PC-9 (cell line): ENCODE measurements around the gene CAPN5. TPM values are rescaled to one million over a fixed set of nuclear protein-coding genes. Genes with fewer than 3 reads are reported as not detected.

Experiments used
- BruUV-seq: library from RNA; stranded (reverse); fragments of 400-500 nt; replicated peaks from 2 replicates; lab custom pipeline; 2021; lab: Mats Ljungman, UMichigan
- CTCF ChIA-PET: fragments of 300-600 bp; sonication (Branson Sonifier 250); formaldehyde crosslinking; loops from one replicate; lab custom pipeline; 2022; ENCODE audit warnings: antibody characterized with exemption; lab: Charles Lee
- POLR2A ChIA-PET: fragments of 300-600 bp; sonication (Branson Sonifier 250); formaldehyde crosslinking; loops from one replicate; lab custom pipeline; 2022; ENCODE audit warnings: antibody characterized with exemption; ENCODE audit not compliant: unreplicated experiment; lab: Charles Lee
- DNase-seq, 2 experiments: peaks; one replicate each; pipeline versions ENCODE4 v3.0.0 to v3.0.0-alpha.2; 2015 to 2022; ENCODE audit warnings: mixed read lengths in 1 of 2
- H2AFZ ChIP-seq: fragments of 200-600 bp; sonication (generic); 2 replicates; pipeline ENCODE4 v1.8.1; 2017; ENCODE audit warnings: antibody characterized with exemption
- H3F3A ChIP-seq: fragments of 200-600 bp; sonication (generic); 2 replicates; pipeline ENCODE4 v1.8.1; 2017; ENCODE audit warnings: antibody characterized with exemption, mild to moderate bottlenecking, low read depth; ENCODE audit not compliant: insufficient read depth
- H3K27ac ChIP-seq: fragments of 200-600 bp; sonication (generic); 2 replicates; pipeline ENCODE4 v1.6.1; 2016; ENCODE audit warnings: mixed run types
- H3K27me3 ChIP-seq: fragments of 200-600 bp; sonication (generic); 2 replicates; pipeline ENCODE4 v1.6.1; 2016; ENCODE audit warnings: low read depth, mixed run types; ENCODE audit not compliant: insufficient read depth
- H3K36me3 ChIP-seq: fragments of 200-600 bp; sonication (generic); 2 replicates; pipeline ENCODE4 v1.6.1; 2016; ENCODE audit warnings: low read depth, mixed run types
- H3K4me1 ChIP-seq: fragments of 200-600 bp; sonication (generic); replicated peaks from 2 replicates; pipeline ENCODE4 v1.6.1; 2016; ENCODE audit warnings: mixed run types; ENCODE audit not compliant: insufficient read depth
- H3K4me2 ChIP-seq: fragments of 200-600 bp; sonication (generic); 2 replicates; pipeline ENCODE4 v1.6.1; 2017; ENCODE audit warnings: mixed run types
- H3K4me3 ChIP-seq: fragments of 200-600 bp; sonication (generic); 2 replicates; pipeline ENCODE4 v1.6.1; 2016; ENCODE audit warnings: mixed run types
- H3K79me2 ChIP-seq: fragments of 200-600 bp; sonication (generic); 2 replicates; pipeline ENCODE4 v1.6.1; 2017; ENCODE audit warnings: low read depth, mixed run types
- H3K9me2 ChIP-seq: fragments of 200-600 bp; sonication (generic); 2 replicates; pipeline ENCODE4 v1.8.1; 2017; ENCODE audit warnings: mild to moderate bottlenecking; ENCODE audit not compliant: insufficient read depth
- H3K9me3 ChIP-seq: fragments of 200-600 bp; sonication (generic); 2 replicates; pipeline ENCODE4 v1.8.1; 2016; ENCODE audit warnings: low read depth; ENCODE audit not compliant: insufficient read depth
- H4K20me1 ChIP-seq: fragments of 200-600 bp; sonication (generic); 2 replicates; pipeline ENCODE4 v1.8.1; 2017; ENCODE audit not compliant: insufficient read depth
- EZH2 ChIP-seq: fragments of 200-600 bp; sonication (generic); IDR thresholded peaks from 2 replicates; pipeline ENCODE4 v1.8.0; 2017; ENCODE audit warnings: antibody characterized with exemption, low read depth
- intact Hi-C: fragments of 100-400 bp; cut with micrococcal nuclease; formaldehyde crosslinking; loops from one replicate; pipeline ENCODE4 v1.10.0; 2022; ENCODE audit not compliant: unreplicated experiment
- total RNA-seq: library from RNA; stranded (reverse); gene quantifications from 2 replicates; pipeline ENCODE4 v1.2.3, GENCODE V29; 2021
- TF ChIP-seq, protein P1 (sequence below): fragments of 200-600 bp; sonication (generic); conservative IDR thresholded peaks from 2 replicates; pipeline ENCODE4 v1.6.1; 2017; ENCODE audit warnings: mixed run types, antibody characterized with exemption, mild to moderate bottlenecking, moderate library complexity

Gene CAPN5
- total RNA-seq, 1 experiment from 2014 or later: 9.9 TPM

- H3K27ac ChIP-seq: no peak overlapping the region
- CTCF ChIA-PET: no interaction called here
- POLR2A ChIA-PET: no interaction called here
- H3K27me3 ChIP-seq: no peaks in the 10 kb centered on the region
- H3K79me2 ChIP-seq: no peaks in the 10 kb centered on the region
- no peaks in the 10 kb centered on the region for H3K9me2 ChIP-seq
- peaks cover 12% of the 10 kb centered on the region; the same call in 1 of the 2 replicates for H3F3A ChIP-seq
- TF ChIP-seq, protein P1, sequence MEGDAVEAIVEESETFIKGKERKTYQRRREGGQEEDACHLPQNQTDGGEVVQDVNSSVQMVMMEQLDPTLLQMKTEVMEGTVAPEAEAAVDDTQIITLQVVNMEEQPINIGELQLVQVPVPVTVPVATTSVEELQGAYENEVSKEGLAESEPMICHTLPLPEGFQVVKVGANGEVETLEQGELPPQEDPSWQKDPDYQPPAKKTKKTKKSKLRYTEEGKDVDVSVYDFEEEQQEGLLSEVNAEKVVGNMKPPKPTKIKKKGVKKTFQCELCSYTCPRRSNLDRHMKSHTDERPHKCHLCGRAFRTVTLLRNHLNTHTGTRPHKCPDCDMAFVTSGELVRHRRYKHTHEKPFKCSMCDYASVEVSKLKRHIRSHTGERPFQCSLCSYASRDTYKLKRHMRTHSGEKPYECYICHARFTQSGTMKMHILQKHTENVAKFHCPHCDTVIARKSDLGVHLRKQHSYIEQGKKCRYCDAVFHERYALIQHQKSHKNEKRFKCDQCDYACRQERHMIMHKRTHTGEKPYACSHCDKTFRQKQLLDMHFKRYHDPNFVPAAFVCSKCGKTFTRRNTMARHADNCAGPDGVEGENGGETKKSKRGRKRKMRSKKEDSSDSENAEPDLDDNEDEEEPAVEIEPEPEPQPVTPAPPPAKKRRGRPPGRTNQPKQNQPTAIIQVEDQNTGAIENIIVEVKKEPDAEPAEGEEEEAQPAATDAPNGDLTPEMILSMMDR: no peak
- TF ChIP-seq EZH2: no peak
- H3K4me3 ChIP-seq: no peak overlapping the region
- no TSS peak for BruUV-seq
- intact Hi-C loops: loop anchor here (1.0 kb wide), 2 partner anchors 13 to 21 kb away; partner anchors contain the start of gene CAPN5
- no peaks in the 10 kb centered on the region for H3K36me3 ChIP-seq
- no peaks in the 10 kb centered on the region for H3K9me3 ChIP-seq
- DNase-seq: no peak
- H3K4me2 ChIP-seq: no peak overlapping the region
- no peaks in the 10 kb centered on the region for H4K20me1 ChIP-seq
- no peak overlapping the region for H2AFZ ChIP-seq
- peaks cover 44% of the 10 kb centered on the region for H3K4me1 ChIP-seq
These were observed 21.0 kb downstream of the CAPN5 start for GRCh38 chr11:77087723-77088225.

DNA sequence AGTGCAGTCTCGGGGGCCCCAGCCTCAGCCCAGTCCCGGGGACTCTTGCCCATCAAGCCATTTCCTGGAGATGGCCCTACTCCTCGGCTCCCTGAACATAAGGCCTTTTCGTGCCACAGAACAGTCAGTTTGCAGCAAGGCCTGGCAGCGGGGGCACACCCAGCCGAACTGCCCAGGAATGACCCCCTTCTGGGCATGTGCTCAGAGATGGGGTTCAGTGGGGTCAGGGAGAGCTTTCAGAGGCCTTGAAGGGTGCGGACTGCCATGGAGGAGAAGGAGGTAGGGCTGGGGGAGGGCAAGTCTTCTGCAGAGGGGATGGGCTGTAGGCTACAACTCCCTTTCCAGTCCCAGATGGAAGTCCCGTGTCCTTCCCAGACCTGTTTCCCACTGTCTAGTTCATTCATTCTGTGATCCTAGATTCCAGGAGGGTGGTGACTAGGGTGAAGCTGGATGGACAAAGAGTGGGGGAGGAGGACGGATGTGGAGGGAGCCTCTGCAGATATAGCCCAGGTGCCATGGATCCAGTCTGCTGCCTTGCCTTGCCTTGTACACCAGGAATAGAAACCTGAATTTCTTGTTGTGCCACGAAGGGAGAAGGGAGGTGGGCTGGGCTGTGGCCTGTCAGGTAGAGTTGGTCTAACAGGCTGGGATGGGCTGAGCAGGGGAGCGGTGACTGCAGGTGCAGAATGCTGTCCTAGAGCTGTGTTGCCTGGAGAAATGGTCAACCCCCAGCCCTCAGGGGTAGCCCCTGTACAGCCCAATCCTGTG is 21.6 kb downstream of the CAPN5 start:
- H3K4me3 ChIP-seq: no peak overlapping the region
- H3K36me3 ChIP-seq: no peaks in the 10 kb centered on the region
- no peaks in the 10 kb centered on the region for H3K79me2 ChIP-seq
- no peaks in the 10 kb centered on the region for H3K9me3 ChIP-seq
- peak overlapping the region; percentile 64 for H3K4me2 ChIP-seq
- H3K9me2 ChIP-seq: no peaks in the 10 kb centered on the region
- no peak overlapping the region for H2AFZ ChIP-seq
- intact Hi-C loops: loop anchor here (1.0 kb wide), 2 partner anchors 14 to 22 kb away; partner anchors contain the start of gene CAPN5
- TF ChIP-seq, protein P1: no peak
- H3K27me3 ChIP-seq: no peaks in the 10 kb centered on the region
- peaks cover 44% of the 10 kb centered on the region for H3K4me1 ChIP-seq
- H4K20me1 ChIP-seq: no peaks in the 10 kb centered on the region
- peaks cover 12% of the 10 kb centered on the region; the same call in 1 of the 2 replicates for H3F3A ChIP-seq
- BruUV-seq: no TSS peak
- DNase-seq: peak; percentile 85 to 92
- POLR2A ChIA-PET: interaction anchor here (0.5 kb wide), 1 partner anchor 25 kb away, joined by 5 read pairs; no protein-coding TSS in a partner anchor
- CTCF ChIA-PET: interaction anchor here (0.5 to 1.2 kb wide), 4 partner anchors 15 to 236 kb away, joined by 3 to 10 read pairs (median 4); no protein-coding TSS in a partner anchor
- H3K27ac ChIP-seq: no peak overlapping the region

DNA sequence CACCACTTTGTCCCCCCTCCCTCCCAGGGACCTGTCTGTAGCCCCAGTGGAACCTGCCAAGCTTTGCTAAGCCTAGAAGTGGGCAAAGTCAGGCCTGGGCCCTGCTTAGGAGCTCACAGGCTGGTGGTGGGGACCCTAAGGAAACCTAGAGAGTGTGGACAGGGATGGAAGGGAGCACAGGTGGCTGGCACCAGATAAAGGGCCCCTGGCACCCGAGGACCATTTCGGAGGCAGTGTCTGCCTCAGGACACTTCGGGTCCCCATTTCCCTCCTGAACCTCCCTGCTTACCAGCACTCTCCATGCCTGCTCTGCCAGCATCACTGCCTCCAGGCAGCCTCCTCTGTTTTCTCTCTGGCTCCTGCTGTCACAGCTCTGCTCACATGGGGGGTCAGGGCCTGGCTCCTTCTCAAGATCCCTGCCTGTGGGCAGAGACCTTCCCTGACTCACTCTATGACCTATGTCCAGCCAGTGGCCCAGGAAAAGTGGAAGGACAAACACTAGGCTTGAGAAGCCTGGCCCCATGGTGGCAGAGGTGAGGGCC is 22.3 kb downstream of the CAPN5 start:
- no TSS peak for BruUV-seq
- Histone ChIP-seq H3K27ac (no peak overlapping the region), H3K79me2 (no peaks in the 10 kb centered on the region), H3F3A (peaks cover 12% of the 10 kb centered on the region; the same call in 1 of the 2 replicates), H2AFZ (no peak overlapping the region), H4K20me1 (no peaks in the 10 kb centered on the region), H3K9me2 (no peaks in the 10 kb centered on the region), H3K4me1 (peaks cover 44% of the 10 kb centered on the region), H3K4me3 (no peak overlapping the region), H3K4me2 (peak overlapping the region; percentile 64), H3K9me3 (no peaks in the 10 kb centered on the region), H3K27me3 (no peaks in the 10 kb centered on the region), H3K36me3 (no peaks in the 10 kb centered on the region)
- CTCF ChIA-PET: interaction anchor here (0.5 to 1.2 kb wide), 4 partner anchors 16 to 235 kb away, joined by 3 to 10 read pairs (median 4); no protein-coding TSS in a partner anchor
- POLR2A ChIA-PET: interaction anchor here (0.5 kb wide), 1 partner anchor 26 kb away, joined by 5 read pairs; no protein-coding TSS in a partner anchor
- TF ChIP-seq EZH2: no peak
- TF ChIP-seq, protein P1: no peak
- intact Hi-C loops: no loop called here
- DNase-seq: no peak
